ENCODE data around the gene MAML3.

MAML3 gene

DNA sequence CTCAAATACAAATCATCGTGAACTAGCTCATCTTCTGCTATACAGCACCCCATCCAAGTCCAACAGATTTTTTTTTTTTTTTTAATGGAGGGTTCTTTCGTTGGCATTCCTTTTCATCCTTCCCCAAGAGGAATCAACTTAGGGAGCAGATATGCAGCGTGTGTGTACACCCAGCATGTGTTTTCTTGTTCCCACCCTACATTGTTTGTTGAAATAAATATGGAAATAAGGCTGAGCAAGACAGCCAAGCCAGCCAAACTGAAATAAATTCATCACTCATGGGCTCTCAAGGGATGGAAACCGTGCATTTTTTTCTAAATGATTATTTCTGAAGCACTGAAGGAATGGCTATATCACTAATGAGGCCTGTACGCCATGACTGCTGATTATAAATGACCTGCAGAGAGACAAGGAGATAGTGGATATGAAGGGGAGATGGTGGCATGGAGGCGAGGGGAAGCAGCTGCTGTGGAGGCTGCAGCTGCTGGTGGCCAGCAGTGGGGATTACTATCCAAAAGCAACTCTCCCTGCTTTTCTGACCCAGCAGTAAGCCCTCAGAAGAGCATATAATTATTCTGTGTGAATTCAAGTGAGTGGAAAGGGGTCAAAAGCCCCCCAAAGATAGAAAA, 314.5 kb downstream of the MAML3 start:
- Mint-ChIP-seq H3K27me3 (no peaks in the 10 kb centered on the region), H3K9me3 (no peaks in the 10 kb centered on the region), H3K4me3 (no peak overlapping the region), H3K36me3 (ENCODE audit: low read depth) (no peaks in the 10 kb centered on the region), H3K4me1 (ENCODE audit: low read depth) (peaks cover 38% of the 10 kb centered on the region), H3K27ac (no peak overlapping the region)
- intact Hi-C loops (cut with micrococcal nuclease): no loop called here

- peaks cover 34% of the 10 kb centered on the region for H3K4me1 Mint-ChIP-seq (ENCODE audit: low read depth)
Measured at GRCh38 chr4:139838811-139839210, 315.2 kb downstream of the MAML3 start.

DNA sequence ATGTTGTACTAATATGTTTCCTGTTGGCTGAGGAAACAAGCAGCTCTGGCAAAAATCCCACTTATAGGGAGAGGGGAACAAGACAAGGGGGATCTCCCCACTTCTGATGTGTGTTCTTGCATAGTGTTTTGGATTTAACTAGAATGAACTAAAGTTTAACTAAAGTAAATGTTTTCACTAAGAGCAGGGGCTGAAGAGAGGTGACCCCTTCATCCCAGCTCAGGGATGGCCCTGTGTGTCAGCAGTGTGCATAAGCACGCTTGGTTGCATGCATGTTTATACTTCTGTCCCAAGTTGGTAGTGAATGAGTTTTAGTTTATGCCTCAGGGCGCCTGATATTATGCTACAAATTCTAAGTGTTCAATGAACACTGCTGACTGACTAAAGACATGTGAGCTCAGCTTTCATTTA, 319.0 kb downstream of the MAML3 start:
- peaks cover 4% of the 10 kb centered on the region for H3K36me3 Mint-ChIP-seq (ENCODE audit: low read depth)
- H3K9me3 Mint-ChIP-seq: no peaks in the 10 kb centered on the region
- peaks cover 3% of the 10 kb centered on the region for H3K4me1 Mint-ChIP-seq (ENCODE audit: low read depth)
- intact Hi-C loops (cut with micrococcal nuclease): no loop called here
- no peak overlapping the region for H3K4me3 Mint-ChIP-seq
- H3K27ac Mint-ChIP-seq: no peak overlapping the region
- H3K27me3 Mint-ChIP-seq: no peaks in the 10 kb centered on the region

More at GRCh38 chr4:139838811-139839210, 315.2 kb downstream of the MAML3 start:
- intact Hi-C loops (cut with micrococcal nuclease): no loop called here
- Mint-ChIP-seq H3K27ac (no peak overlapping the region), H3K36me3 (ENCODE audit: low read depth) (no peaks in the 10 kb centered on the region), H3K4me3 (no peak overlapping the region), H3K27me3 (no peaks in the 10 kb centered on the region), H3K9me3 (no peaks in the 10 kb centered on the region)

DNA sequence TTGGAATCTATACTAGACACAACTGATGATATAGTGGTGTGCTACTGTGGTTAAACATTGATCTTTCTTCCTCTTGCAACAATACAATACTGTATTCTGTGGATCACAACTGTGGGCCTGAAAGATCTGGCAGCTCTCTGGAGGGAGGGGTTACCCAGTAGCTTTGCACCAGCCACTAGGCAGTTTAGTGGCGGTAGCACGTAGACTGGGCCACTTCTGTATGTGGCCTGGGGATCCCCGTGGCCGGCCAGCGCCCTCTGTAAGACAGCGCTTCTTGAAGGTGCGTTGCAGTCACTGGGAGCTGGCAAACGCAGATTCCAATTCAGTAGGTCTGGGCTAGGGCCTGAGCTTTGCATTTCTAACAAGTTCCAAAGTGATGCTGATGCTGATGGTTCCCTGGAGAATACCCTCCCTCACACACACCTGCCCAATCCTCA, 319.7 kb downstream of the MAML3 start:
- Mint-ChIP-seq H3K27ac (no peak overlapping the region), H3K36me3 (ENCODE audit: low read depth) (peaks cover 4% of the 10 kb centered on the region), H3K27me3 (no peaks in the 10 kb centered on the region), H3K4me3 (no peak overlapping the region), H3K4me1 (ENCODE audit: low read depth) (peaks cover 3% of the 10 kb centered on the region), H3K9me3 (no peaks in the 10 kb centered on the region)
- intact Hi-C loops (cut with micrococcal nuclease): no loop called here

DNA sequence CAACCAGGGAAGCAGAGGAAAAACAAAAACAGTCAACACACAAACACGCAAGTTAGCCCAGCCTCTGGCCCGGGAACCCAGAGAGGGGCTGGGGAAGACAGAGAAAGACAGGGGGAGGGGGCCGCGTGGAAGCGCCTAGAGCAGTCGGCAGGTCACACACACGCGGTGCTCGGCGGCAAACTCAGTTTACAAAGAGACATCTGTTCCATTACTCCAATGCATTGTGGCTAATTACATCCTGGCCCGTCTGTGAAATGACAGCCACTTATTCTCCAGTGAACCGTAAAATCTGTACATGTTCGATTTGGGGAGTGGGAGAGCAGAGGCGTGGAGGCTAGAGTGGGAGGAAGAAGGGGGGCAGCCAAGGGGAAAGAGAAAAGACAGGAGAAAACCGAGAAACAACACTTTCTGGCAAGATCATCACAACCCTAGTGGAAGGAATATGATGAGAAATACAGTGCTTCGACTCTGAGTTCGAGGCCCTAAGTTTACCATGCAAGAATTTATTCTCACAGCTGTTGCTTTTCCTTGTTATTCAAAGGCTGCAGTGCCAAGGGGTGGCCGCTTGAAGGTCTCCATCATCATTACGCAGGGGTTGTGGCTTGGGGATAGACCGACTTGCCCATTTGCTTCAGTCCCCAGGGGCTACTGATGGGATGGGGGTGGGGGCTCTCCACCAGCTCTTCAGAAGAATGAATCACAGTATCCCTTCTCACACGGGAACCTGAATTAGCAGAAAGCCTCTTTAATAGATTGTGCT, 320.7 kb downstream of the MAML3 start:
- H3K27ac Mint-ChIP-seq: no peak overlapping the region

DNA sequence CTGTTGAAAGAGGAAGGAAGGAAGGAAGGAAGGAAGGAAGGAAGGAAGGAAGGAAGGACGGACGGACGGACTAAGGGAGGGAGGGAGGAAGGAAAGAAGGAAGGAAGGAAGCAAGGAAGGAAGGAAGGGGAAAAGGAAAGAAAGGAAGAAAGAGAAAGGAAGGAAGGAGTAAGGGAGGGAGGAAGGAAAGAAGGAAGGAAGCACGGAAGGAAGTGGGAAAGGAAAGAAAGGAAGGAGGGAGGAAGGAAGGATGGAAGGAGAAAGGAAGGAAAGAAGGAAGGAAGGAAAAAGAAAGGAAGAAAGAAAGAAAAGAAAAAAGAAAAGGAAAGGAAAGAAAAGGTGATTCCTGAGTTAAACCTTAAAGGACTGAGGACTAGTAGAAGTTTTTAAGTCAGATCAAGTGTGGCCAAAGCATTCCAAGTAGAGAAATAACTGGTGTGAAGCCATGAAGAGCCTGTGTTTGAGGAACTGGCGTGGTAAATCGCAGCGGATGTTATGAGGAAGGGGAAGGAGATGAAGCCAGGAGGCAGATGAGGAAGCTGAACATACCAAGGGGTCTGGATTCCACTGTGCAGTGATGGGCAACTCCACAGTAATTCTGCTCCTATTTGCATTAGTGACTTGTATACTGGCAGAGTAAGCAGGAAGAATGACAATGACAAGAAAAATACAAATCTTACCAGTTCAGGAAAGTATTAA, 324.9 kb downstream of the MAML3 start:
- Mint-ChIP-seq H3K9me3 (peaks cover 8% of the 10 kb centered on the region), H3K4me1 (ENCODE audit: low read depth) (peaks cover 14% of the 10 kb centered on the region), H3K4me3 (no peak overlapping the region), H3K36me3 (ENCODE audit: low read depth) (peaks cover 4% of the 10 kb centered on the region), H3K27me3 (no peaks in the 10 kb centered on the region), H3K27ac (peak overlapping the region; percentile 26)
- intact Hi-C loops (cut with micrococcal nuclease): no loop called here

More for the DNA sequence above, 320.7 kb downstream of the MAML3 start:
- Mint-ChIP-seq H3K36me3 (ENCODE audit: low read depth) (peaks cover 4% of the 10 kb centered on the region), H3K9me3 (peaks cover 8% of the 10 kb centered on the region), H3K27me3 (no peaks in the 10 kb centered on the region), H3K4me1 (ENCODE audit: low read depth) (peaks cover 12% of the 10 kb centered on the region), H3K4me3 (no peak overlapping the region)
- intact Hi-C loops (cut with micrococcal nuclease): no loop called here

- Mint-ChIP-seq H3K9me3 (peaks cover 8% of the 10 kb centered on the region), H3K4me1 (ENCODE audit: low read depth) (peaks cover 14% of the 10 kb centered on the region), H3K36me3 (ENCODE audit: low read depth) (no peaks in the 10 kb centered on the region), H3K27me3 (no peaks in the 10 kb centered on the region), H3K4me3 (no peak overlapping the region), H3K27ac (no peak overlapping the region)
- intact Hi-C loops (cut with micrococcal nuclease): no loop called here
Measured at GRCh38 chr4:139826426-139826825, 327.6 kb downstream of the MAML3 start.

- Mint-ChIP-seq H3K36me3 (ENCODE audit: low read depth) (no peaks in the 10 kb centered on the region), H3K27me3 (no peaks in the 10 kb centered on the region), H3K4me1 (ENCODE audit: low read depth) (peaks cover 14% of the 10 kb centered on the region), H3K4me3 (no peak overlapping the region), H3K27ac (no peak overlapping the region), H3K9me3 (peaks cover 8% of the 10 kb centered on the region)
- intact Hi-C loops (cut with micrococcal nuclease): no loop called here
Measured at GRCh38 chr4:139825523-139826014, 328.4 kb downstream of the MAML3 start.

DNA sequence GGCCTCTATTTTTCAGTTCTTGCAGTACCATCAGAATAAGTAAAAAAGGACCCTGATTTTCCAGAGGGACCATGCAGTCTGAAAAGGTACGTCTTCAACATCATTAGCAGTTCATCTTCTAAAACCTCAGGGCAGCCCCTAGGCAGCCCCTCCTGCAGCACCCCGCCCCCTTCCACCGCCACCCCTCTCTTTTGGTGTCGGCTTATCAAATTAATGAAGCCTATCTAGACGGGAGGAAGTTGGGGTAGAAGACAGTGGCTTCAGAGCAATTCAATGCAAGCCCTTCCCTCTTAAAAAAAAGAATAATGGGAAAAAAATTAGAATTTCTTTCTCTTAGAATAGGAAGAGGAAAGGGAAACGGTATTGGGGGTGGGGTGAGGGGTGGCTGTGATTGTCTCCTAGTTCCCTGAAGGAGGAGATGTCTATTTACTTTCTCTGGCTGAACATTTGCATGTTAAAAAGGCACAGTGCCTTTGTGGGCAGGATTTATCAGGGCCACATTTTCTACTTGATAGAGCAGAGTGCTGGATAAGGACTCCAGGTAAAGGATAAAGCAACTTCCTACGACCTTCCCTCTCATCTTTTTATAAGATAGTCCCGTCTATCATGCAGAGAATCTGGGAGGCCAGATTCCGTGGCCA, 329.0 kb downstream of the MAML3 start:
- no peaks in the 10 kb centered on the region for H3K36me3 Mint-ChIP-seq (ENCODE audit: low read depth)
- H3K4me1 Mint-ChIP-seq (ENCODE audit: low read depth): peaks cover 14% of the 10 kb centered on the region

GRCh38 chr4:139823746-139824145, 330.2 kb downstream of the MAML3 start:
- H3K36me3 Mint-ChIP-seq (ENCODE audit: low read depth): no peaks in the 10 kb centered on the region
- H3K4me3 Mint-ChIP-seq: no peak overlapping the region
- no peaks in the 10 kb centered on the region for H3K27me3 Mint-ChIP-seq
- H3K9me3 Mint-ChIP-seq: peaks cover 4% of the 10 kb centered on the region
- intact Hi-C loops (cut with micrococcal nuclease): no loop called here
- no peak overlapping the region for H3K27ac Mint-ChIP-seq
- peaks cover 6% of the 10 kb centered on the region for H3K4me1 Mint-ChIP-seq (ENCODE audit: low read depth)

More for the DNA sequence above, 329.0 kb downstream of the MAML3 start:
- H3K27ac Mint-ChIP-seq: no peak overlapping the region
- no peaks in the 10 kb centered on the region for H3K27me3 Mint-ChIP-seq
- H3K4me3 Mint-ChIP-seq: no peak overlapping the region
- intact Hi-C loops (cut with micrococcal nuclease): no loop called here
- H3K9me3 Mint-ChIP-seq: peaks cover 8% of the 10 kb centered on the region

GRCh38 chr4:139823345-139823744, 330.6 kb downstream of the MAML3 start:
- Mint-ChIP-seq H3K36me3 (ENCODE audit: low read depth) (no peaks in the 10 kb centered on the region), H3K4me1 (ENCODE audit: low read depth) (peaks cover 2% of the 10 kb centered on the region), H3K9me3 (peaks cover under 1% of the 10 kb centered on the region), H3K27ac (no peak overlapping the region), H3K27me3 (no peaks in the 10 kb centered on the region), H3K4me3 (no peak overlapping the region)
- intact Hi-C loops (cut with micrococcal nuclease): no loop called here

GRCh38 chr4:139822391-139822790, 331.6 kb downstream of the MAML3 start:
- Mint-ChIP-seq H3K4me3 (no peak overlapping the region), H3K9me3 (no peaks in the 10 kb centered on the region), H3K27ac (no peak overlapping the region), H3K36me3 (ENCODE audit: low read depth) (no peaks in the 10 kb centered on the region), H3K4me1 (ENCODE audit: low read depth) (no peaks in the 10 kb centered on the region), H3K27me3 (no peaks in the 10 kb centered on the region)
- intact Hi-C loops (cut with micrococcal nuclease): no loop called here

DNA sequence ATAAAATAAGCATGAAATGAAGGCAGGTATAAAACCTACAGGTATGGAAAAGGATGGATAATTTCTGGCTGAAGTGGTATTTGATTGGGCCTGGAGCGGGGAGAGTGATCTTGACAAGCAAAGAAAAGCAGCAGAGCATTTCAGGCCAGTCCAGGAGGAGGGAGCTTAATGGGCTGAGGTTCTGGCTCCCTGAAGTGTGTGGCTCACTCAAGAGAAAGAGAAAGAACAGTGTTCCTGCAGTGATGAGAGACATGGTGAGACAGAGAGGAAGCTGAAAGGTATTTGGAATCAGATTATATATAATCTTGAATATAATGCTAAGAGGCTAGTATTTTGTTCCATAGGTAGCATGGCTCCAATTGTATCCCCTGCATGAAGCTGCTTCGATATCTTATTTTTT, 334.9 kb downstream of the MAML3 start:
- Mint-ChIP-seq H3K4me3 (no peak overlapping the region), H3K27ac (no peak overlapping the region), H3K27me3 (no peaks in the 10 kb centered on the region), H3K36me3 (ENCODE audit: low read depth) (no peaks in the 10 kb centered on the region), H3K4me1 (ENCODE audit: low read depth) (peaks cover 22% of the 10 kb centered on the region), H3K9me3 (no peaks in the 10 kb centered on the region)
- intact Hi-C loops (cut with micrococcal nuclease): no loop called here
